ENCODE measurements around the gene ADCK2. TPM values are rescaled to one million over a fixed set of nuclear protein-coding genes. Genes with fewer than 3 reads are reported as not detected.
"Not testable (repeated sequence)": the region's sequence is repeated elsewhere in the genome, so short reads cannot be mapped to it uniquely, and the experiment has no call there.

Gene ADCK2
- total RNA-seq, 3 donors from 2014 or later (not counting 1 experiment from before 2014, with no cell fraction given), result 12.6 to 20.7 (median 15.8) TPM

- Histone ChIP-seq H3K27ac (ENCODE audit: low read length) (no peak overlapping the region), H3K4me3 (ENCODE audit: low read length) (no peak overlapping the region), H3K36me3 (ENCODE audit: control insufficient read depth, insufficient read depth, low read length) (peaks cover 2% of the 10 kb centered on the region), H3K27me3 (ENCODE audit: control insufficient read depth, insufficient read depth, low read length) (no peaks in the 10 kb centered on the region), H3K4me1 (ENCODE audit: control insufficient read depth, insufficient read depth, low read length) (no peaks in the 10 kb centered on the region), H3K9me3 (ENCODE audit: control insufficient read depth, insufficient read depth, low read length) (no peaks in the 10 kb centered on the region)
- Mint-ChIP-seq H3K27me3 (ENCODE audit: low read depth in 2 of 2) (no peaks in the 10 kb centered on the region), H3K27ac (no peak overlapping the region), H3K9me3 (no peaks in the 10 kb centered on the region), H3K4me1 (no peaks in the 10 kb centered on the region), H3K36me3 (no peaks in the 10 kb centered on the region), H3K4me3 (no peak overlapping the region)
- no peak for DNase-seq
- intact Hi-C loops (cut with micrococcal nuclease), result no loop called here
- ATAC-seq, result no peak
- 89% methylated on average over 2 of the region's 2 CpGs for WGBS (ENCODE audit: insufficient coverage)
- TF ChIP-seq CTCF (IDR thresholded peaks at IDR 0.05), result no peak
These were observed 59.7 kb downstream of the ADCK2 start for GRCh38 chr7:140732416-140732815.

- H3K4me1 ChIP-seq (ENCODE audit: control insufficient read depth, insufficient read depth, low read length), result no peaks in the 10 kb centered on the region
- H3K27me3 Mint-ChIP-seq (ENCODE audit: low read depth in 2 of 2), result no peaks in the 10 kb centered on the region
- H3K4me1 Mint-ChIP-seq, result no peaks in the 10 kb centered on the region
- H3K4me3 Mint-ChIP-seq, result no peak overlapping the region
- no peak overlapping the region for H3K27ac Mint-ChIP-seq
- ATAC-seq, result no peak
- no peak for TF ChIP-seq CTCF (IDR thresholded peaks at IDR 0.05)
- no peaks in the 10 kb centered on the region for H3K9me3 ChIP-seq (ENCODE audit: control insufficient read depth, insufficient read depth, low read length)
- no peak for DNase-seq
- H3K9me3 Mint-ChIP-seq, result no peaks in the 10 kb centered on the region
- no CpG with 5 or more reads among the region's 2 CpGs for WGBS (ENCODE audit: insufficient coverage)
- peaks cover 9% of the 10 kb centered on the region for H3K36me3 ChIP-seq (ENCODE audit: control insufficient read depth, insufficient read depth, low read length)
- H3K36me3 Mint-ChIP-seq, result no peaks in the 10 kb centered on the region
- intact Hi-C loops (cut with micrococcal nuclease), result no loop called here
- no peak overlapping the region for H3K4me3 ChIP-seq (ENCODE audit: low read length)
- no peaks in the 10 kb centered on the region for H3K27me3 ChIP-seq (ENCODE audit: control insufficient read depth, insufficient read depth, low read length)
- no peak overlapping the region for H3K27ac ChIP-seq (ENCODE audit: low read length)
These were observed 61.4 kb downstream of the ADCK2 start for GRCh38 chr7:140734096-140734495.

- no peaks in the 10 kb centered on the region for H3K4me1 ChIP-seq (ENCODE audit: control insufficient read depth, insufficient read depth, low read length)
- Mint-ChIP-seq H3K27me3 (ENCODE audit: low read depth in 2 of 2) (no peaks in the 10 kb centered on the region), H3K27ac (no peak overlapping the region), H3K36me3 (peaks cover 4% of the 10 kb centered on the region), H3K9me3 (no peaks in the 10 kb centered on the region), H3K4me3 (no peak overlapping the region), H3K4me1 (peaks cover 0 to 3% of the 10 kb centered on the region in 2 donors)
- H3K27ac ChIP-seq (ENCODE audit: low read length), result no peak overlapping the region
- intact Hi-C loops (cut with micrococcal nuclease), result no loop called here
- WGBS (ENCODE audit: insufficient coverage), result no CpG with 5 or more reads among the region's 2 CpGs
- no peaks in the 10 kb centered on the region for H3K27me3 ChIP-seq (ENCODE audit: control insufficient read depth, insufficient read depth, low read length)
- DNase-seq (no peak), ATAC-seq (no peak)
- no peak for TF ChIP-seq CTCF (IDR thresholded peaks at IDR 0.05)
- H3K4me3 ChIP-seq (ENCODE audit: low read length), result no peak overlapping the region
- no peaks in the 10 kb centered on the region for H3K9me3 ChIP-seq (ENCODE audit: control insufficient read depth, insufficient read depth, low read length)
- peaks cover 14% of the 10 kb centered on the region for H3K36me3 ChIP-seq (ENCODE audit: control insufficient read depth, insufficient read depth, low read length)
These were observed 62.0 kb downstream of the ADCK2 start for GRCh38 chr7:140734729-140735128.

- ATAC-seq, result no peak
These were observed 65.5 kb downstream of the ADCK2 start for GRCh38 chr7:140738280-140738679.

GRCh38 chr7:140743255-140743654 lies 70.5 kb downstream of the ADCK2 start:
- H3K4me3 Mint-ChIP-seq; intact Hi-C loops (cut with micrococcal nuclease); H3K36me3 Mint-ChIP-seq; H3K9me3 Mint-ChIP-seq; H3K9me3 ChIP-seq (ENCODE audit: control insufficient read depth, insufficient read depth, low read length); H3K4me3 ChIP-seq (ENCODE audit: low read length); H3K27ac Mint-ChIP-seq; DNase-seq; H3K27ac ChIP-seq (ENCODE audit: low read length); H3K4me1 ChIP-seq (ENCODE audit: control insufficient read depth, insufficient read depth, low read length); H3K27me3 ChIP-seq (ENCODE audit: control insufficient read depth, insufficient read depth, low read length); ATAC-seq; H3K27me3 Mint-ChIP-seq (ENCODE audit: low read depth in 2 of 2): not testable (repeated sequence)
- H3K4me1 Mint-ChIP-seq, result peaks cover 10 to 20% of the 10 kb centered on the region in 2 donors
- peaks cover 20% of the 10 kb centered on the region for H3K36me3 ChIP-seq (ENCODE audit: control insufficient read depth, insufficient read depth, low read length)
- WGBS (ENCODE audit: insufficient coverage), result no CpG with 5 or more reads among the region's 4 CpGs

More at GRCh38 chr7:140738280-140738679, 65.5 kb downstream of the ADCK2 start:
- H3K36me3 Mint-ChIP-seq, result peaks cover 4% of the 10 kb centered on the region
- no peak for DNase-seq
- no peak for TF ChIP-seq CTCF (IDR thresholded peaks at IDR 0.05)
- Histone ChIP-seq H3K36me3 (ENCODE audit: control insufficient read depth, insufficient read depth, low read length) (peaks cover 14% of the 10 kb centered on the region), H3K27me3 (ENCODE audit: control insufficient read depth, insufficient read depth, low read length) (no peaks in the 10 kb centered on the region), H3K27ac (ENCODE audit: low read length) (no peak overlapping the region), H3K4me1 (ENCODE audit: control insufficient read depth, insufficient read depth, low read length) (no peaks in the 10 kb centered on the region), H3K4me3 (ENCODE audit: low read length) (no peak overlapping the region), H3K9me3 (ENCODE audit: control insufficient read depth, insufficient read depth, low read length) (no peaks in the 10 kb centered on the region)
- H3K9me3 Mint-ChIP-seq, result no peaks in the 10 kb centered on the region
- intact Hi-C loops (cut with micrococcal nuclease), result no loop called here
- peaks cover 10 to 20% of the 10 kb centered on the region in 2 donors for H3K4me1 Mint-ChIP-seq
- H3K27me3 Mint-ChIP-seq (ENCODE audit: low read depth in 2 of 2), result no peaks in the 10 kb centered on the region
- H3K27ac Mint-ChIP-seq, result peak overlapping the region in 1 of 2 donors; percentile 31
- H3K4me3 Mint-ChIP-seq, result no peak overlapping the region
